ENCODE results near the gene CACNA1E.

GRCh38 chr1:181718034-181718433 lies 234.7 kb downstream of the CACNA1E start:
- TF ChIP-seq CTCF (conservative IDR thresholded peaks at IDR 0.05): no peak
- TF ChIP-seq ZFX (IDR thresholded peaks at IDR 0.05): no peak
